Right lobe of liver (tissue), 4 donors: ENCODE results near the gene GRID1.

ENCODE experiments used
- CTCF ChIP-seq, 4 donors: fragments of 200-600 bp in 3 of 4; fragments of 450-650 bp in 1 of 4; IDR thresholded peaks; one replicate each; pipeline versions ENCODE4 v1.5.1 to v1.8.0; 2016 to 2022; ENCODE audit warnings: antibody characterized with exemption in 4 of 4, mild to moderate bottlenecking in 2 of 4
- POLR2A ChIP-seq: fragments of 450-650 bp; IDR thresholded peaks from one replicate; pipeline ENCODE4 v1.6.1; 2017; ENCODE audit warnings: antibody characterized with exemption, mild to moderate bottlenecking
- donor health status: DM: no; HTN: no; CAD: no.
- donor health status: DM: no; HTN: no; CAD: no.
- donor health status: DM: no; HTN: yes; CAD: no.

- no peak for TF ChIP-seq CTCF (IDR thresholded peaks at IDR 0.05)
- TF ChIP-seq POLR2A, result no peak
These were observed 21.9 kb downstream of the GRID1 start for GRCh38 chr10:86344714-86345161.
